HepG2 (cell line): ENCODE results near the gene ZNHIT1. TPM values are rescaled to one million over a fixed set of nuclear protein-coding genes. Genes with fewer than 3 reads are reported as not detected.

ENCODE experiments used
- ATAC-seq: fragments of 200-7000 bp; cut with Tn5 transposase; 3 replicates; pipeline ENCODE4 v1.9.1; 2020; ENCODE audit warnings: mild to moderate bottlenecking, moderate library complexity
- BruUV-seq: library from RNA; stranded (reverse); fragments of 400-500 nt; replicated peaks from 2 replicates; lab custom pipeline; 2021; lab: Mats Ljungman, UMichigan
- CTCF ChIA-PET: fragments of 300-600 bp; formaldehyde crosslinking; extraction: SDS; loops from one replicate; lab custom pipeline; 2021; ENCODE audit warnings: low total read pairs, inconsistent platforms, low intra/inter-chr PET ratio; lab: Yijun Ruan, JAX
- POLR2A ChIA-PET: fragments of 350-600 bp; sonication (Branson Sonifier 250); formaldehyde crosslinking; loops from one replicate; lab custom pipeline; 2020; ENCODE audit warnings: antibody characterized with exemption, inconsistent platforms; lab: Yijun Ruan, JAX
- DNase-seq: peaks from one replicate; pipeline ENCODE4 v3.0.0-alpha.2; 2015; ENCODE audit warnings: low spot score
- FAIRE-seq: peaks from 3 replicates; lab custom pipeline; 2011; peaks lifted over from hg19 to GRCh38; lab: Jason Lieb, UNC
- H2AFZ ChIP-seq: one replicate; pipeline ENCODE4 v1.6.1; 2011; ENCODE audit warnings: low read length, inconsistent platforms
- H3K27ac ChIP-seq: fragments of 300-600 bp; 3 replicates; pipeline ENCODE4 v1.8.0; 2011; ENCODE audit warnings: mixed run types, mild to moderate bottlenecking, mixed read lengths, low read length, inconsistent platforms; ENCODE audit not compliant: insufficient read depth; ENCODE audit errors: extremely low read length
- H3K27me3 ChIP-seq, 2 experiments: fragments of 200-600 bp in 1 of 2; 2 replicates in 1 of 2; 3 replicates in 1 of 2; pipeline versions ENCODE4 v1.6.0 to v1.8.0; 2011; ENCODE audit warnings: low read length in 2 of 2, mild to moderate bottlenecking in 2 of 2, moderate library complexity in 2 of 2, inconsistent platforms in 1 of 2; ENCODE audit not compliant: insufficient read depth in 2 of 2, control insufficient read depth in 1 of 2
- H3K36me3 ChIP-seq, 2 experiments: fragments of 200-600 bp in 1 of 2; replicated peaks in 1 of 2; 2 replicates in 1 of 2; 3 replicates in 1 of 2; pipeline versions ENCODE4 v1.5.1 to v1.8.0; 2011; ENCODE audit warnings: low read length in 2 of 2, inconsistent platforms in 1 of 2; ENCODE audit not compliant: insufficient read depth in 2 of 2, control insufficient read depth in 1 of 2
- H3K4me1 ChIP-seq: 2 replicates; pipeline ENCODE4 v1.5.1; 2012; ENCODE audit warnings: low read length, inconsistent platforms; ENCODE audit not compliant: insufficient read depth
- H3K4me2 ChIP-seq: 2 replicates; pipeline ENCODE4 v1.6.0; 2011; ENCODE audit warnings: low read depth, low read length, inconsistent platforms
- H3K4me3 ChIP-seq, 3 experiments: fragments of 200-600 bp in 1 of 3; sonication (generic), shearing (Covaris generic) in 1 of 3; replicated peaks in 1 of 3; 2 replicates each; pipeline ENCODE4 v1.5.1; 2011 to 2016; ENCODE audit warnings: low read length in 3 of 3, inconsistent platforms in 2 of 3, low read depth in 2 of 3, mild to moderate bottlenecking in 2 of 3, control low read depth in 1 of 3, mixed read lengths in 1 of 3; ENCODE audit not compliant: insufficient read depth in 1 of 3
- H3K79me2 ChIP-seq: one replicate; pipeline ENCODE4 v1.6.1; 2011; ENCODE audit warnings: low read length, inconsistent platforms; ENCODE audit not compliant: insufficient read depth
- H3K9ac ChIP-seq: 2 replicates; pipeline ENCODE4 v1.6.0; 2011; ENCODE audit warnings: mild to moderate bottlenecking, low read depth, low read length, inconsistent platforms; ENCODE audit not compliant: insufficient read depth
- H3K9me3 ChIP-seq: 2 replicates; pipeline ENCODE4 v1.5.1; 2012; ENCODE audit warnings: mild to moderate bottlenecking, low read length
- H4K20me1 ChIP-seq: 2 replicates; pipeline ENCODE4 v1.6.0; 2011; ENCODE audit warnings: inconsistent platforms, mild to moderate bottlenecking, low read length, moderate library complexity; ENCODE audit not compliant: insufficient read depth
- ATF7 ChIP-seq, 2 experiments: fragments of 450-650 bp in 1 of 2; sonication (generic) in 1 of 2; formaldehyde crosslinking in 1 of 2; IDR thresholded peaks; 2 replicates each; pipeline versions ENCODE4 v1.4.0 to v1.6.1; 2016 to 2020; ENCODE audit warnings: antibody characterized with exemption in 1 of 2, mild to moderate bottlenecking in 1 of 2, missing genetic modification reagents in 1 of 2
- FOXP4 ChIP-seq: sonication (generic); formaldehyde crosslinking; IDR thresholded peaks from 2 replicates; pipeline ENCODE4 v1.4.0; 2020; ENCODE audit warnings: missing genetic modification reagents
- KMT2B ChIP-seq: IDR thresholded peaks from 2 replicates; pipeline ENCODE4 v1.6.1; 2016; ENCODE audit warnings: missing genetic modification reagents, missing compliant biosample characterization
- NR2F6 ChIP-seq, 2 experiments: IDR thresholded peaks; 2 replicates each; pipeline ENCODE4 v1.6.1; 2016; ENCODE audit warnings: antibody characterized with exemption in 1 of 2, mild to moderate bottlenecking in 1 of 2
- ZKSCAN1 ChIP-seq: fragments of 150-350 bp; IDR thresholded peaks from 2 replicates; pipeline ENCODE4 v1.6.1; 2014; ENCODE audit warnings: low read length
- ZNF33A ChIP-seq: sonication (generic); formaldehyde crosslinking; IDR thresholded peaks from 2 replicates; pipeline ENCODE4 v1.5.1; 2020; ENCODE audit warnings: missing genetic modification reagents, mild to moderate bottlenecking, moderate library complexity, borderline replicate concordance
- ZNF747 ChIP-seq: sonication (generic); formaldehyde crosslinking; IDR thresholded peaks from 2 replicates; pipeline ENCODE4 v1.8.1; 2023; ENCODE audit warnings: missing genetic modification reagents, mild to moderate bottlenecking, borderline replicate concordance
- WGBS: methylation state at CpG from one replicate; pipeline ENCODE4 v1.1.6; 2017; ENCODE audit warnings: low lambda C conversion rate; 5-methylcytosine and 5-hydroxymethylcytosine counted together
- in situ Hi-C: cut with HindIII; loops from 2 replicates; pipeline ENCODE4 v1.10.0; 2017; ENCODE audit warnings: low pct_unique_long_range_greater_than_20kb; ENCODE audit not compliant: extremely low pct_ligation_motif_present
- intact Hi-C: fragments of 100-400 bp; cut with micrococcal nuclease; formaldehyde crosslinking; loops from one replicate; pipeline ENCODE4 v1.10.0; 2022; ENCODE audit not compliant: unreplicated experiment
- polyA plus RNA-seq, 8 experiments: library from polyadenylated mRNA; depleted of rRNA in 3 of 8; stranded (reverse) in 7 of 8; unstranded in 1 of 8; fragments of >200 nt; fragmentation: Illumina TruSeq in 4 of 8; extraction: Trizol in 4 of 8; gene quantifications; 2 replicates each; pipeline versions ENCODE4 v1.2.1 to v1.2.3, GENCODE V29; 2011 to 2016; ENCODE audit warnings: low read depth in 4 of 8, missing spikeins in 1 of 8, mixed read lengths in 1 of 8; ENCODE audit not compliant: insufficient read depth in 1 of 8
- total RNA-seq, 5 experiments: library from RNA; depleted of rRNA; stranded (reverse); fragments of >200 nt; fragmentation: Illumina TruSeq; extraction: Trizol; gene quantifications; 2 replicates each; pipeline ENCODE4 v1.2.3, GENCODE V29; 2016; ENCODE audit warnings: low read depth in 1 of 5

ZNHIT1 gene
- total and polyA plus RNA-seq, 2 of the 13 experiments (the other 11 are each of a cell fraction or from before 2014, with no cell fraction given), result 32.5 to 64.5 TPM

- CTCF ChIA-PET, result no interaction called here
- POLR2A ChIA-PET, result interaction anchor here (1.2 kb wide), 1 partner anchor 60 kb away, joined by 4 read pairs; no protein-coding TSS in a partner anchor
- Histone ChIP-seq H3K27me3 (peaks cover 0 to under 1% of the 10 kb centered on the region in 2 experiments; a peak in 1 of 5 replicates), H3K4me3 (no peak overlapping the region), H3K4me1 (peaks cover 37% of the 10 kb centered on the region), H3K9ac (no peak overlapping the region), H3K36me3 (no peaks in the 10 kb centered on the region), H3K9me3 (no peaks in the 10 kb centered on the region), H4K20me1 (no peaks in the 10 kb centered on the region)
- BruUV-seq, result no TSS peak
- intact Hi-C loops, result no loop called here
- peak; percentile 13; the same call in 1 of the 2 replicates for TF ChIP-seq ATF7 (IDR thresholded peaks at IDR 0.05)
- TF ChIP-seq ATF7 (CRISPR knock-in tag; IDR thresholded peaks at IDR 0.05), result no peak
- no peak for TF ChIP-seq ZNF747 (CRISPR knock-in tag)
- no peak for TF ChIP-seq FOXP4 (CRISPR knock-in tag)
- TF ChIP-seq ZNF33A (CRISPR knock-in tag), result no peak
- TF ChIP-seq KMT2B (CRISPR knock-in tag), result no peak
- peak; percentile 62 for TF ChIP-seq ZKSCAN1
- no peak for TF ChIP-seq NR2F6 (IDR thresholded peaks at IDR 0.05)
- TF ChIP-seq NR2F6 (CRISPR knock-in tag; IDR thresholded peaks at IDR 0.05), result no peak
- TF ChIP-seq, all 625 proteins: peak for 2
- H3K79me2 ChIP-seq, result no peaks in the 10 kb centered on the region
- no peak overlapping the region for H3K27ac ChIP-seq
- ATAC-seq (no peak), DNase-seq (no peak), FAIRE-seq (no peak)
- 44% methylated on average over 6 of the region's 6 CpGs for WGBS
- no peak overlapping the region for H2AFZ ChIP-seq
- in situ Hi-C loops, result no loop called here
- H3K4me2 ChIP-seq, result no peak overlapping the region
Measured at GRCh38 chr7:101186194-101186593, 31.8 kb upstream of the ZNHIT1 start.
